ENCODE data around the gene MEOX2.

Gene MEOX2

DNA sequence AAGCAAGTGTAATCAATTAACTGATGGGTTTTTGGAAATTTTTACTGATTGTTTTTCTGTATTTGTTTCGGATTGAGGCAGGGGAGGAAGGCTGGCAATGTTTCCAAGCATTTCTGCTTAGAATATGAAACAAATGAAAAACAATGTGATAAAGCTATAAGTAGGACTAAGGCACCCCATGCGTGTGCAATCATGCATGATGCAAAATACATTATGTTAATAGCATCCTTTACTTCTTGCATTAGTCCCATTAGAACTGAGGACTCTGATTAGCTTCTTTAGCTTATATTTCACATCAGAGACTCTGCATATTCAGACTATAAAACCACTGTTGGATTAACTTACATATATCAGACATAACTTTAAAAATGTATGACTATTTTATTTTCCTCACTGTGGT lies 76.0 kb downstream of the MEOX2 start:
- no peak for DNase-seq (ENCODE audit: low spot score)

DNA sequence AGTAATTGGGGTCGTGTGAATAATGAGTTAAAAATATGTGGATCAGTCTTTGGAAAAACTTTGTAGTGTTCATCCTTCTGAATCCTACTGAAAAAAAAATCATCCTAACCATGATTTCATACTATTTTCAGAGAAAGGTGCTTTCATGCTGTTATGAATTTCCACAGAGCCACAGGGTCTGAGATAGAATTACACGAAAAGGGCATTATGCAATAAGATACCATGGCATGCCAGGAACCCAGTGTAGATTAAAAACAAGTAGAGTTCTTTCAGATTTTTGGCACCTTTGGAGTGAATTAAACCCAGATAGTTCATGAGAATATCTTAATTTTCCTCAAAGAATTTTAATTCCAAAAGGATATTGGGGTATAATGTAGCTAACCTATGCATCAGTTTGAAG lies 77.2 kb downstream of the MEOX2 start:
- no peak for DNase-seq (ENCODE audit: low spot score)

DNA sequence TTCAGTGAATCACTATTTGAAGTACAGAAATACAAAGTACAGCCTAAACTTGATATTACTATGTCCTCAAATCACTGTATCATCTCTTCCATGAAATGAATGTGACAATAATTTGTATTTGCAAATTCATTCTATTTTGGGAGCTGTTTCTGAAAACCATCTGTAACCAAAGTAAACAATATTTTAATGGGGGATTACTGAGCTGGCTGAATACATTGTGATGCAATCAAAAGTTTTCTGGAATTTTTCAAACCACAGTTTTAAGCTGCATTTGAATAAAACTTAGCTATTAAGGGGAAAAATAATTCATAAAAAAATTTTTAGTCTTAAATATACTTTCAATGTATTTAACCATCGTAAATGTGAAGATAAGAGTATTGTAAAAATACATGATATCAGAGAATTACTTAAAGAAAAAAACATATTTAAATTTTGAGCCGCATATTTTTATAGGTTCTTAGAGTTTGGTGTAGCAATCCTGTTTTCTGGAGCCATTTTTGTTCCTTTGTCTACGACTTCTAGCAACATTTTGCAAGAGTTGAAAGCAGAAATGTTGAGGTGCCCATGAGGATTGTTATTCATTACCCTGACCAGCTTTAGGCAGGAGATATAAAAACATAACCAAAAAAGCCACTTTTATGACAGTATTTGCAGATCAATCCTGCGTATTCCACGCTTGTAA lies 78.8 kb downstream of the MEOX2 start:
- no peak for DNase-seq (ENCODE audit: low spot score)

DNA sequence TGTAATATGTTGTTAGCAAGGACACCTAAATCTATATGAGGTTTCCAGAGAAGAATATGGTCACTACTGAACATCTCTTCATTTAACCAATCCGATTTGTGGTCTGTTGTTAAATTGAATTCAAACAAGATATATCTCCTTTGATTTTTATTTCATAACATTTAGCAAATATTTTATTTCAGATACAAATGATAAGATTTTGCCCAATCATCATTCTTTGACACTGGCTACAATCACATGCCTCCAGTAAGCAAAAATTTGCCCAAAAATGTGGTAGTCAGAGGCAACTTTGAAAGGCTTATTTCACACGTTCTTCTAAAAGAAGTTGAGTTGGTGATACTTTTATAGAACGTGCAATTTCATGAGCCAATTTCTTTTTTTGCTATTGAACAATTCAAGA lies 79.9 kb downstream of the MEOX2 start:
- no peak for DNase-seq (ENCODE audit: low spot score)

DNA sequence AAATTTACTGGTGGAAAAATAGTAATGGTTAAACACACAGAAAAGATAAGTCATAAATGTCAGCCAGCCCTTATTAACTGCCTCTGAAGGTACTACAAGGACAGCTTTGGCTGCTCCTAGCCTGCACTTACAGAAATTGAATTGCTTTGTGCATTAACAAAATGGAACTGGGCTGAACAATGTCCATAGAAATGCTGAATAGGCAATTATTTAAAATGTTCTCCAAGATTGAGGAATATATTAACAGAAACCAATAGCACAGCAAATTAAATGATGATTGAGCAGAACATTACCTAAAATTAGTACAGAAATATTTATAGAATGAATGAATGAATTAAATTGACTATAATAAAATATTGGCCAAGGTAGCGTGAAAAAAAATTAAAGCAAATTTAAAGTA lies 82.3 kb downstream of the MEOX2 start:
- no peak for DNase-seq (ENCODE audit: low spot score)

DNA sequence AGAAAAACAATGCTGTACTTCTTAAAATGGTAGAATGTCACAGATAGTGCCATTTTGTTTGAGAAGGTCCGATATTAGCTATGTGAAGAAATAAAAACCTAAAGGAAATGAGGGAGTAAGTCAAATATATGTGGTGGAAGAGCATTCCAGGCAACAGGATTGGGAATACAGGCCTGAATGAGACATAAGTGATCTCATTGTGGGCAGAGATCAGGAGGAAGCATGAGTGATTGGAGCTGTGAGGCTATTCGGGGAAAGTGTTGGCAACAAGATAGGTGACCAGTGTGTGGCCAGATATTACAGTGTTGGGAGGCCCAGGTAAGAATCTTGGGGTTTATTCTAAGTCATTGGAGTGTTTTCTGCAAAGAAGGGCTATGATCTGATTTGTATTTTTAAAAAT lies 83.4 kb downstream of the MEOX2 start:
- no peak for DNase-seq (ENCODE audit: low spot score)

DNA sequence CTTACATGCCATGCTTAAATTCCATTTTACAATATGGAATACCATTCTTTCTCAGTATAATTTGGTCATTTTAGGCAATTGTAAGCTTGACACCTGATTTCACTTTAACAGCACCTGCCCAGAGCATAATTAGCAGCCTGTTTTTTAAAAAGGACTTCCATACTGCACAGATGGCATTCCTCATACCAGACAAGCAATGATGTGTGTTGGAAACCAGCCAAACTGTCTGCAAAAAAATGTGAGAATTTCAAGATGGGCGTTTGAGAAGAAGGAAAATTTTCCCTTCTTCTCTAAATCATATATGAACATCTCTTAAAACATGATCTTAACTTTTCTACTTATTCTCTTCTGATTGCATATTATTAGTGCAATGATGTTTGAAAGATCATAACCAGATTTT lies 84.2 kb downstream of the MEOX2 start:
- no peak for DNase-seq (ENCODE audit: low spot score)

DNA sequence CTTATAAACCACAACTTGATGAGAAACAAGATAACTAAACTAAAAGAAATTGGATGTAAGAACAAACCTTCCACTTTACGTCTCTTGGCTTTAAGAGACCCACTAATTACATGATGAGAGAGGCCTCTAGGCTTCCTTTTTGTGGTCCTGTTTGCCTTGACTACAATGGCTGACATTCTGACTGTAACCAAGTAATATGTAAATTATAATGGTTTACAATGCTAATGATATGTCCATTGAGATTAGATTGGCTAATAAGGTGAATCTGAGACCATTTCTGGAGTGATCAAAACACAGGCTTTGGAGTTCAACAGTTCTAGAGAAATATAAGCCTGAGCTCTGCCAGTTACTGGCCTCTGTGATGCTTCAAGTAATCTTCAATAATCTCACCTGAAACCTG lies 85.3 kb downstream of the MEOX2 start:
- no peak for DNase-seq (ENCODE audit: low spot score)

DNA sequence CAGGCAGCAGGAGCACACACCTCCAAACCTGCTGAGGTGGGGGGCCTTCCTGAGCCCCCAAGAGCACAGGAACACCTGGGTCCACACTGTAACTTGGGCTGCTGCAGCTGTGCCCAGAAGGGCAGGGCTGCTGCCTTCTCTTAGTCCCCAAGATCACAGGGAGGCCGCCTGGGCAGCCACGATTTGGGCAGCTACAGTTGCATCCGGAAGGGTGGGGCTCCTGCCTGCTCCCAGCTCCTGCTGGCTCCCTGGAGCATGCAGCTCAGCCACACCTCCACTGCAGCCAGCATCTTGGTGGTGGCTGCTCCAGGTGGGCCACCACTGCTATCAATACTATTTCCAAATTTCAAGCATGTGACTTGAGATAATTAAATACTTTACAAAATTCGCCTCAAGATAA lies 86.2 kb downstream of the MEOX2 start:
- no peak for DNase-seq (ENCODE audit: low spot score)

DNA sequence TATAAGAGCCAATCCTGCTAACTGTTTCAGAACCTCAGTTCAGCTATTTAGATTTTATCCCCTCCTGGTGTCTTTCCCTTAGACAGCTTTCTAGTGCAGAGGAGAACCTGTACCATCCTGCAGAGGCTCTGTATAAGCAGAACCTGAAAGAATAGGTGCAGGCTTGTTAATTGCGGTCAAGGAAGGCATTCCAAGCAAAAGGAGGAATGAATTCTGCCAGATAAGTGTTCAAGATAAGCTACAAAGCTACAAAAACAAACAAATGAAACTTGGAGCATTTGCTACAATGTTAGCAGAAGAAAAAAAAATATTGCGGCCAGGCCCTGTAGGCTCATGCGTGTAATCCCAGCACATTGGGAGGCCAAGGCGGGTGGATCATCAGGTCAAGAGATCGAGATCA lies 92.0 kb downstream of the MEOX2 start:
- DNase-seq (ENCODE audit: low spot score): no peak

DNA sequence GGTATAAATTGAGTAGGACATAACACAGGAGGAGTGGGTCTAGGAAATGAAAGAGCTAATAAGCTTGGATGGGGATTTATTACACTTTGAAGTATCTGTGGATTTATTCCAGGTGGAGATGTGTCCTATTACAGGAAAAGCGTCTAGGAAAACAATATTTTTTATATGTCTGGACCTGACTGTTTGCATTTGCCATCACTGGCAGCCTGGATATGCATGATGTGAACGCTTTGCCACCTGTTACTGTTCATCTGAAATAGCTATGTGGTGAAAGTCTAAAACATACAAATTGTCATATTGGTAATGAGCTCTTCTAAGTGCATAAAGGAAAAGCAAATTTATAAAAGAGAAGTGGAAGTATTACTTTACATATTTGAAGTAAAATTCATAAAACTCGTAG lies 93.1 kb downstream of the MEOX2 start:
- DNase-seq (ENCODE audit: low spot score): no peak

DNA sequence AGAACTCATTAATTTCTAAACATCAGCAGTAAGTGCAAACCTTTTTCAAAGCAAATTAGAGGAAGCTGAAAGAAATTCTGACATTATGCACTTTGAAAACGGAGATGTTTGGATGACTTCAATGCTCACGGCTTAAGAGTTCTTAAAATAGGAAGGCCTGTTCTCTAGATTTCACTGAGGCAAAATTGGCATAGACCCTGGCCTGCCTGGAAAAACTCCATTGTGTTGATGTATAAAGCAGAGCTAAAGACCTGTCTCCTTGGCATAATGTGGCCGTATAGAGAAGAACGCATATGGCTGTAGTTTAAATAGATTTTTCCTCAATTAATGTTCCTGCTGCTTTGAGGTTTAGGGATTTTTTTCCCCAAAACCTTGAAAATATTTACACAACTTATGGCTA lies 100.2 kb downstream of the MEOX2 start:
- DNase-seq (ENCODE audit: low spot score): no peak

DNA sequence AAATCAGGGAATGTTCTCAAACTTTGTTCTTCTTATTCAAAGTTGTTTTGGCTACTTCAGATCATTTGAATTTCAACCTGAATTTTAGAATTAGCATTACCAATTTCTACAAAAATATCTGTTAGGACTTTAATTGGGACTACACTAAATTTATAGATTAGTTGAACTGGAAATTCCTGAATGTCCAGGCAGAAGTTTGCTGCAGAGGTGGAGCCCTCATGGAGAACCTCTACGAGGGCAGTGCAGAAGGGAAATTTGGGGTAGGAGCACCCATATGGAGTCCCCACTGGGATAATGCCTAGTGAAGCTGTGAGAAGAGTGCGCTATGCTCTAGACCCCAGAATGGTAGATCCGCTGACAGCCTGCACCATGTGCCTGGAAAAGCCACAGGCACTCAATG lies 101.9 kb downstream of the MEOX2 start:
- no peak for DNase-seq (ENCODE audit: low spot score)

DNA sequence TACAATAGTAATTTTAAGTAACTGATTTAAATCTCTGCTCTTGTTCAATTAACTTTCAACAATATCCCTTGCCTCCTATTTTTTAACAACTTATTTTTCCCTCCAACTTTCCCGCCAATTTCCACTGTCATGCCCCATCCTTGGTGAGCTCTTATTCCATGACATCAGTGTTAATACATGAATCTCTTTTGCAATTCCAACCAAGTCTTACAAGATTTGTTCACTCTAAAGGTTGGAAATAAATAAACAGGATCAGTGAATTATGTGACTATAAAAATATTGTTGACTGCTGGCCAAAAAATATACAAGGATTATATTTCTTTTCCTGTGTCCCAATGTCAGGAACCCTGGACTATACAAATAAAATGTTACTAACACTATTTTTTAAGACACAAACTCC lies 103.7 kb downstream of the MEOX2 start:
- DNase-seq (ENCODE audit: low spot score): no peak

DNA sequence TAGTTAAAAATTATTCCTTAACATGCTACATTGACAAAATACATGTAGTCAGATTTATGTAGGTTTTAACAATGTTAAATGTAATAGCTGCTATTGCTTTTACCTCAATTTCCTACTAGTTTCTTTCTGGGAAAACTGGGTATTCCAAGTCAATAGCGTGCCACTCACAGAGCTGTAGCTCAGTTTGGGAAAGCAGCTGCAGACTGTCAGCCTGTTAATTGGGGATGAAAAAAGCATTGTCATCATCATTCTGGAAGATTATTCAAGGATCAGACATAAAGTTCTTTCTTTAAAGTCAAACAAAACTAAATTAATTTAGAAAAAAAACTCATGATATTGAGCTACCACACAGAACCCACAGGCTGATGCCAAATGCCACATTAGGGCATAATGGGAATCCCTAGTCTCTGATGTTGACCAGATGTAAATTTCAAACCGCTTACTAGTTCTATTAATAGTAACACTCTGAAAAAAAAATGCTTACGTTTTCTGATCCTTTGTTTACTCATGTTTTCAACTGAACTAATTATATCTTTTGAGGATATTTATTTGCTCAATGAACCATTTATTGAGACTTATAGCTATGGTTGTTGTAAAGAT lies 105.0 kb downstream of the MEOX2 start:
- no peak for DNase-seq (ENCODE audit: low spot score)

DNA sequence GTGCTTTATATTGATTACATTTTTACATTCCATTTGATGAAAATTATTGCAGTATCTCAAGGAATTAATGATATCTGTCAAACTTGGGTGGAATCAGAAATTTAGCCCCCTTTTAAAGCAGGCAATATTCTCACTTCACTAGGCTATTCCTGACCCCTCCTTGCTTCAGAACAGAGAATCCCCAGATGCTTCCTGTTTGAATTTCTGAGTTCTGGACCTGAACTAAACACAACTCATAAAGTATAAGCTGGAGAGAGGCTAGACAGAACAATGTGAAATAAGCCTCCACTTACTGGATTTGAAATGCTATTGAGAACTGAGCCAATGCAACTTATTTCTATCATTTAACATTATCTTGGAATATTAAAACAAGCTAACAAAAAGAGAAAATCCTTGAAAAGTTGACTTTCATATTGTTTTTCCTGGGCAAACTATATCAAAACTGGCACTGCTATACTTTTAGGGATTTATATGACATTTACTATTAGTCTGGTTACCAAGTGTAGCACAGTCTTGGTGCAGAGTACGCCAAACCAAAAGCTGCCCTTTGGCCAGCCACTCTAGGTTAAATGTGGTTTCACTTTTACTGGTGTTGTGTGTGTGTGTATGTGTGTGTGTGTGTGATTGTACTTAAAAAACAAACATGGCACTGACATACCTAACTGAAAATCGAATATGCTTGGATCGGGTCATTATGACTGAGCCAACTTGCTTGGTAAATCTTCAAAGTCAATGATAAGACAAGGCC lies 105.7 kb downstream of the MEOX2 start:
- no peak for DNase-seq (ENCODE audit: low spot score)

DNA sequence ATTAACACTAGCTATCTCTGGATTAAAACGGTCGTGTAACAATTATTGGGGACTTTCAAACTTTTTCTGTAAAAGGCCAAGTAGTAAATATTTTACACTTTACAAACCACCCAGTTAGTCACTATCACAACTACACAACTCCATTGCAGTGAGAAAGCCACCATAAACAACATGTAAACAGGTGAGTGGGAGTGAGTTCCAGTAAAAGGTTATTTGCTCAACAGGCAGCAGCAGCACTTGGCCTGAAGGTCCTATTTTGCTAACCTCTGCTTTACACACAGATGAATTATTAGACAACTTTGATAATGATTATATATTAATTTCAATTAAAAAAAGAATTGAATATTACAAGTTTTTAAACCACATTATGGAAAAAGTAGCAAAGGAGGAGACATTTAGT lies 108.9 kb downstream of the MEOX2 start:
- DNase-seq (ENCODE audit: low spot score): no peak

DNA sequence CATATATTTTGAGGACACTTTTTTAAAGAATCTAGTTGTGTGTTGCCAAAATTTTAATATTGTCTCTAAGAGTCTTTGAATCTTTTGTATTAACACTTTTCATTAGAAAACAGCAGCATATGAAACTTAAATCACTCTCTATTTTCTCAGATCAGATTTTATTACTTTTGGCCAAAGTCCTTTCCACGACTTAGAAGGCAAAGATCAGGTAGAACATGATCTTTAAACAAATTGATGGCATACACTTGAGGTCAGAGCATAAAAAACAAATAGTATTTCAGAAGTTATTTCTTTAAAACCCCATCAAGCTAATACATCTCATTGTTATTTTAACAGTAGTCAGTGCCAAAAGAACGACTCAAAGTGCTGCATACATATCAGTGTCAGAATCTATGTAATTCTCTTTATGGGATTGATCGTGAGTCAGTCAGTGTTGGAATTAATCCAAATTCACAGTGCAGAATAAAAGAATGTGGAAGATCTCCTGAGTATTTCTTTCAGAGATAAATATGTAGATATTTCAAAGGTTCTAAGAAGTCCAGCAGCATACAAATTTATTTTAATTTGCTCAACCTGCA lies 115.1 kb downstream of the MEOX2 start:
- DNase-seq (ENCODE audit: low spot score): no peak

DNA sequence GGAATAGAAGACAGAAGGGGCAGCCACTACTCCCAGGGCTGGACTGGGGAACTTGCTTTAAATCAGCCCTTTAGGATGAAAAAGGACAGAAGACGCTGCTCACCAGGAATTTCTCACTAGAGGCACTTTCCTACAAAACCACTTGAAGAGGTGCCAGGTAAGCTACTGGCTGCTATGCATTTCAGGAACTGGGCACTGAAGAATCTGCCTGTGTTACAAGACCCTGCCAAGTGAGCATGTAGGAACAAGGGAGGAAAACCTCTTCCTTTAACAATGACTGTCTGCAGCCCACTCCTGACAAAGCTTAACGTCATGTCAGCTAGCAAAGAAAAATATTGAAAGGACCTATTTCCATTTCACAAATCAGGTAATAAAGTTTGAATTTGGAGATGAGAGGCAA lies 118.8 kb downstream of the MEOX2 start:
- no peak for DNase-seq (ENCODE audit: low spot score)

DNA sequence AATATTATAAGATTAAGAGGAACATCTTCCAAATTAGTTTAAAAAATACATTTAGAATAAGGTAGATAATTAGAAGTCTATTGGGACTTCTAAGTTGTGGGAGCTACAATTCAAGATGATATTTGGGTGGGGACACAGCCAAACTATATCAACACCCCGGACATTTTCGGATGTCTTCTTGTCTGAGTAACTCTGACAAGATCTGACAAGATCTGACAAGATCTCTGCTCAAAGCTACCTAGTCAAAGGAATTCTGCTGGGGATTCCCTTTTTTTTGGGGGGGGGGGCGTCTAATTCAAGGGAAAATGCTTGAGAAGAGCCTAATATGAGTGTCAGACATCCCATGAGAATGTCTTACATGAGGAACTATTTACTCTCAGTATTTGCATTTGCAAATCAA lies 119.4 kb downstream of the MEOX2 start:
- no peak for DNase-seq (ENCODE audit: low spot score)

DNA sequence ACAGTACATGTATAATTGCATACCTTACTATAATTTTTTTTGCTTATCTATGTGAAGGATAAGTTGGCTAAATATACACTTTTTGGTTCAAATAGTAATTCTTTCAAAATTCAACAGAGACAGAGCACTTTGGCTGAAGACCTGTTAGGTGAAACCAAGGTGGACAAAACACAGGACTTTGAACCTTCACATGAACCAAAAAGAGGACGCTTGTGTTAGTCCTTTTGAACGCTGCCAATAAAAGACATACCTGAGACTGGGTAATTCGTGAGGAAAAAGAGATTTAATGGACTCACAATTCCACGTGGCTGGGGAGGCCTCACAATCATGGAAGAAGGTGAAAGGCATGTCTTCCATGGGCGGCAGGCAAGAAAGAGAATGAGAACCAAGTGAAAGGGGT lies 120.0 kb downstream of the MEOX2 start:
- DNase-seq (ENCODE audit: low spot score): no peak

DNA sequence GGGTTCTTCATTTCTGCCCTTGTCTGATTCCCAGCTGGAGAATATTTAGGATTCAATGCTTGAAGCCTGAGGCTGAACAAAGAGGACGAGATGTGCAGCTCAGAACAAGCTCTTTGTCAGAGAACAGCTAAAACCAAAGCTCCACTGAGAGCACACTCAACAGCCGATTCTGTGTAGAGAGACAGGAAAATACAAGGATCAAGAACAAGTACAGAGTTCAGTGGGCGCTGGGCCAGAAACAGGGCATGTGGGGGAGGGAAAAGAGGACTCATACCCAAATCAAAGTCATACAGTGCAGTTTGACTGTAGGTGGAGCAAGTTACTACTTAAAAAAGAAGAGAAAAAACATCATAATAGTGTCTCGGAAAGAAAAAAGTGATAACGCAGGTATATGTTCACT lies 124.6 kb downstream of the MEOX2 start, which contains the start of gene AGMO:
Gene AGMO, minus strand, starts transcription at position 181 of the 400 bp plus-strand sequence.
- peak; percentile 95 for DNase-seq (ENCODE audit: low spot score)

Measured in pons (tissue), 1 donor.